IPS-NIHi7 (cell line): ENCODE data around the gene CDO1.
A peak's percentile ranks its signal among the peaks of the same experiment; 100 is the strongest.

ENCODE experiments used
- DNase-seq: peaks from one replicate; pipeline ENCODE4 v3.0.0; 2012; ENCODE audit warnings: mixed read lengths; ENCODE audit errors: extremely low spot score

CDO1 gene

DNA sequence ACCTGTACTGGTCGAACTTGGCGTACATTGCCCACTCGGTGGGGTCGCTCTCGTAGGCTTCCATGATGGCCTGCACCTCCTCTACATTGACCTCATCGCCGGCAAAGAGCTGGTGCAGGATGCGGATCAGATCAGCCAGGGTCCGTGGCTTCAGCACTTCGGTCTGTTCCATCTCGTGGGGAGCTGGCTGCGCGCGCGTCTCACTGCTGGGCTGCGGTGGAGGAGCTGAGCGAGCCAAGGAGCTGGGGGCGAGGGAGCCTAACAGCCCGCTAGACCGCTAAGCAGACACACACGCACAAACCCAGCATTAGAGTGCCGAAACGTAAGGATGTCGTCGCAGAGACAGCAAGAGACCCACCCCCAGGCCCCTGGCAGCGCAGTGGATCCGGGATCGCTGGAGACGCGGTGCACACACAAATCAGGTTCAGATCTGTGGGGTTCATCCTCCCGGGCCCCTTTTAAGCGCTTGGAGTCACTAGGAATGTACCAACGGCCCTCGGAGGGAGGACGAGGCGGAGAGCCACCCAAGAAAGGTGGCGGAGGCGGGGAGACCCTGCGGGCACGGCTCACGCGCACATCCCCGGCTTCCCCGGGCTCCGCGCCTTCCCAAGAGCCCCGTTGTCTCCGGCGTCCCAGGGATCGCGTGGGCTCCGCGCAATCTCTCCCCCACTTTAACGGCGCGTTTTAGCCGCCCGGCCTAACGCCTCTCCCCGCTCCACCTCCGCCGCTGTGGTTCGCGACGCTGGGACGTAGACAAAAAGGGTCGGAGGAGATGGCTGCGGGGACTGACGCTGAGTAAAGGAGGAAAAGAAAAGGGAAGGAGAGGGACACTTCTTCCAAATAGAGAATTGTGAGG is at the start of gene CDO1:
Gene CDO1 (minus strand): TSS at position 434 of the 856 bp plus-strand sequence. CDS start 262 bp downstream, at position 172.
- peak; percentile 54 for DNase-seq

DNA sequence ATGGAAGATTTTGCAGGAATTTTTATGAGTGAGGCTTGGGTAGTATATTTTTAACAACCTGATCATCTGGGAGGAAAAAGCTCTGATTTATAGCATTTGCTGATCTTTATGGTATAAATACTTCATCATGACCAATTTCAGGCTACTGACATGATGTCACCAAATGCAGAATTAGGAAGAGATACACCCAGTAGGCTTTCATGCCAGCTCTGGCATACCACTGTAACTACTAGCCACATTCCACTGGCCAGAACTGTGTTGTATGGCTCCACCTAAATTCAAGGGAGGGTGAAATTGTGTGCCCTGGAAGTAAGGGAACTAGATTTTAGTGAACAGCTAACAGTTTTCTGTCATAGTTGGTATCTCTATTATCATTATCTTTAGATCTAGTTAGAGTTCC is 42.9 kb upstream of the CDO1 start:
- no peak for DNase-seq

DNA sequence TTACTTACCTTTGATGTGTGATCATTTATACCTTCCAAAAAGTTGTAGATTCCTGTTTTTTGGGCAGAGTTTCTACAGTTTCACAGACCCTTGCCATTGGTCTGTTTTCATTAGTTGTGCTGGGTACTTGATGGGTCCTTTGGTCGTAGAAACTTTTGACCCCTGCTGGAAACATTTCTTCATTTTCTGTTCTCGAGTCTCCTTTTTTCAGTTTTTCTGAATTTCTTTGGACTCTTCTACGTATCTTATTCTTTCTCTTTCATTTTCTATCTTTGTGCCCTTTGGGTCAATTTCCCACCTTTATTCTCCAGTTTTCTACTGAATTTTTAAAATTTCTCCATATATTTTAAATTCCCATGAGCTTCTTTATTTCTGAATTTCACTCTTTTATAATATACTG is 41.9 kb upstream of the CDO1 start:
- DNase-seq = no peak

DNA sequence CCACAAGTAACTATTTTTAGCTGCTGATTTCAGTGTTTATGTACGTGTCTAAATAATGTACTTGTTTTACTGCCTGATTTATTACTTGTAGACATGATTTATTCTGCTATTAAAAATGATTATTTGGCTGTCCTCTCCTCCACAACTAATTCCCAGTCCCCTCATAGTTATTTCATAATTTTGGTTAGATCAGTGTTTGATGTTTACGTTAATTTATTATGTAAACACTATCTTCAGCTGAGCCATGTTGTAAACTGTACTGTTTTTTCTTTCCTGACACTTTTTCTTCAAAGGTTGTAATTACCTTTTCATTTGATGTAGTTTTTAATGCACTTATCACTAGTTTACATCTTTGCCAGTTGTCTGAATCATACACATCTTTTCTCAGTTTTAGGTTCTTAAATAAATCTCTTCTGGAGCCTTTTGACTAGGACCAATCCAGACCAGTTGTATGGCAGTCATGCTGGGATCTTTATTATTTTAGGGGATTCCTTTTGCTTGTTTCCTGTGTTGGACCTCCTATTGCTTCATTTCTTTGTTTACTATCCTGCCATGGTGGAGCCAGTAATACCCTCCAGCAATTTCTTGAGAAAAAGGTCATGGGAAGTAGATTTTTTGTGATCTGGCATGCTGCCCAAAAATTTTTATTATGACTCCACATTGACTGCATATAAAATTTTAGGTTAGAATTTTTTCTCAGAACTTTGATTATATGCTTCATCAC is 41.3 kb upstream of the CDO1 start:
- no peak for DNase-seq

DNA sequence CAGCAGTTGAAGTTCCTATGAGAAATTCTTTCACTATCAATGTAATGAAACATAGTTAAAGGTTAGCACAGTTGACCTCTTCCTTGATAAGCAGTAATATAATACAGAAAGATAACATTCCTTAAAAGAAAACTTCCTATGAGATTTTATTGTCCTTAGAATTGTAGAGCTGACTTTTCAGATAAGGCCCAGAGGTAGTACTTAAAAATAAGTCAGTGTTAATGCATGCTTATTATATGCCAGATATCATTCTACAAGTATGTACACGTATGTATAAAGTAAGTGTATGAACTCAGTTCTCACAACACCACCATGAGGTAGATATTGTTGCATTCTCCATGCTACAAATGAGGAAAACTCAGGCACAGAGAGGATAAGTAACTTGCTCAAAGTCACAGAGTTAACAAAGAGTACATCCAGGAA is 40.6 kb upstream of the CDO1 start:
- no peak for DNase-seq

DNA sequence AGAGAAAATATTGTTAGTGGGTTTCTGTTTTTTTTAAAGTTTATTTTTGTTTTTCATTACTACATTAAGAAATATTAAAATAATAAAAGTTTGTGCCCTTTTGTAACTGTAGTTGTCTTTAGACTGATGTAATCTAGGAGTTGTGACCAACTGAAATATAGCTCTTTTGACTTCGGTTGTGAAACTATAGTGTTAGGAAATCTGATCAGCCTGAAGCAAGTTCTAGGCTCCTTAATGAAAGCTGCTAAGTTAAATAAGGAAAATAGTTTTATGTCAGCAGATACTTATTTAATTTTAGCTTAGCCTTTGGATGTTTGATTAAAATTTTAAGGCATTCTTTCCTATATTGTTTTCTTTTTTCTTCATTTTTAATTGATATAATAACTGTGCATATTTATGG is 39.5 kb upstream of the CDO1 start:
- DNase-seq = no peak

DNA sequence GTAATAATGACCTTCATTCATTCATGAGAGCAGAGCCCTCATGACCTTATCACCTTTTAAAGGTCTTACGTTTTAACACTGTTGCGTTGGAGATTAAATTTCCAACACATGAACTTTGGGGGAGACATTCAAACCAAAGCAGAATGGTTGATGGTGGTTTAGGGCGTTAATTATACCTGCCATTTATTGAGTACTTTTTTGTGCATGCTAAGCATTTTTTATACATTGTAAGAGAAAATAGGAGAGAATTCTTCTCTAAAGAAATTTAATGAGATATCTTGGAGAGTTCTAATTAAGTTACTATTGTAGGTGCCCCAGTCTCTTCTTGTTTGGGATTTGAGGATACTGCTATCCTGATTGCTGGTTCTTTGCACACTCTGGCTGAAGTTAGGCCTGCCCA is 37.7 kb upstream of the CDO1 start:
- DNase-seq = no peak

DNA sequence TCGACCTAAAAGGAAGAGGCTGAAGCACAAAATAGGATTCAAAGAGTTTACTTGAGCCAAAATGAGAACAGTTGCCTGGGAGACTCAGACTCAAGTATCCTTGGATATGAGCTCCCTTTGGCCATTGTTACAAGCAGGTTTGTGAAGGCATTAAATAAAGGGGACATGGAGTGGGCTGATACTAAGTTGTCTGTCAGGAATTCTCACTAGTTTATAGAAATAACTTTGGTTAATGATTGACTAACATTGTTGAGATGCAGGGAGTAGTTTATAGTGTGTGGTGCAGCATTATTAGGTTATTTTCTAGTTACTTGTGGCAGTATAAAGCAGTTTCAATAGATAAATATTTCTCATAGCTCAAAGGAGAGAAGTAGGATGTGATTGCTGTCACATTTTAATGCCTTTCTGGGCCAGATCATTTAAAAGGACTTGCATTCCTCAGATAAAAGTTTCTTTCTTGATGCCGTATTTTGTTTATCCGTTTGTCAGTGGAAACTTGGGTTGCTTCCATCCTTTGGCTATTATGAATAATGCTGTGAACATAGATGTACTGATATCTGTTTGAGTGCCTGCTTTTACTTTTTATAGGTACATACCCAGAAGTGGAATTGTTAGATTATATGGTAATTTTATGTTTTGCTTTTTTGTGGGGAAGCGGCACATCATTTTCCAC is 34.4 kb upstream of the CDO1 start:
- DNase-seq = no peak

DNA sequence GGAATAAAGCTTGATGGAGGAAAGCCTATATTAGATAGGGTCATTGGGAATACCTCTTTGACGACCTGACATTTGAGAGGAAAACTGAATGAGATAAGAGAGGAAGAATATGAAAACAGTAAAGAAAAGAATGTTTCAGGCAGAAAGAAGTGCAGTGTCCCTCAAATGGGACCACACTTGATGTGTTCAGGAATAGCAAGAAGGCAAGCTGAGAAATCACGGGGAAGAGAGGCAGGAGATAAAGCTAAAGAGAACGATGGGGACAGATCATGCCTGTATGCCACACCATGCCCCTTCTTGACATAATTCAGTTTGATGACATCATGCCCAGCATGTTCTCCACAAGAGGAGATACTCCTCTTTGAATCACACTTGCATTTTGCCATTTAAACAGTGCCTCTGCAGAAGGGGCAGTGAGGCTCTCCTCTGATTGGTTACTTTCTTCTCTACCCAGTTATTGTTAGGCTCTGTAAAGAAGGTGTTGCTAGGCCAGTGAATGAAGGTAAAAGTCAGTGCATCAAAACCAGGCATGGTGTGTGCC is 32.9 kb upstream of the CDO1 start:
- no peak for DNase-seq

DNA sequence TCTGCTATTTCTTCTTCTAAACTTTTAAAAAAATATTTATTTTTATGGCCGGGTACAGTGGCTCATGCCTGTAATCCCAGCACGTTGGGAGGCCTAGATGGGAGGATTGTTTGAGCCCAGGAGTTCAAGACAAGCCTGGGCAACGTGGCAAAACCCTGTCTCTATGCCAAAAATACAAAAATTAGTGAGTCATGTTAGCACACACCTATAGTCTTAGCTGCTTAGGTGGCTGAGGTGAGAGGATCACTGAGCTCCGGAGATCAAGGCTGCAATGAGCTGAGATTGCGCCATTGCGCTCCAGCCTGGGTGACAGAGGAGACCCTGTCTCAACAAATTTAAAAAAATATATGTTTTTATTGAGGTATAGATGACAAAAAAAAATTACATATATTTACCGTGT is 30.8 kb upstream of the CDO1 start:
- no peak for DNase-seq

DNA sequence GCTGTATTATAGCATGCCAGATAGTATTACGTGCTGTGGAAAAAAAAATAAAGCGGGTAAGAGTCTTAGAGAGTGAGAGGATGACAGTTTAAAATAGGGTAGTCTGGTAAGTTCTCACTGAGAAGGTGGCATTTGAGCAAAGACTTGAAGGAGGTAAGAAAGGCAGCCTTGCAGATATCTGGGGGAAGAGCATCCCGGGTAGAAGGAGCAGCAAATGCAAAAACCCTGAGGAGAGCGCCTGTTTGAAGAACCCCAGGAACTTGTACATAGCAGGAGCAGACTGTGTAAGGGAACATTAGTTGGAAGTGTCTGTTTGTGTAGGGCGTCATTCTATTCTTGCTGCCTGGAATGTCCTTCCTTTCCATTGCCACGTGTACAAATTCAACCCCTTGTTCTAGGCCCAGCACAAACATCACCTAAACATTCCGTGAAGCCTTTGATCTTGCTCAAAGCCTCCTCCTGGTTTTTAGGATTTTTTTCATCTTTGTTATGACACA is 27.9 kb upstream of the CDO1 start:
- DNase-seq = no peak

DNA sequence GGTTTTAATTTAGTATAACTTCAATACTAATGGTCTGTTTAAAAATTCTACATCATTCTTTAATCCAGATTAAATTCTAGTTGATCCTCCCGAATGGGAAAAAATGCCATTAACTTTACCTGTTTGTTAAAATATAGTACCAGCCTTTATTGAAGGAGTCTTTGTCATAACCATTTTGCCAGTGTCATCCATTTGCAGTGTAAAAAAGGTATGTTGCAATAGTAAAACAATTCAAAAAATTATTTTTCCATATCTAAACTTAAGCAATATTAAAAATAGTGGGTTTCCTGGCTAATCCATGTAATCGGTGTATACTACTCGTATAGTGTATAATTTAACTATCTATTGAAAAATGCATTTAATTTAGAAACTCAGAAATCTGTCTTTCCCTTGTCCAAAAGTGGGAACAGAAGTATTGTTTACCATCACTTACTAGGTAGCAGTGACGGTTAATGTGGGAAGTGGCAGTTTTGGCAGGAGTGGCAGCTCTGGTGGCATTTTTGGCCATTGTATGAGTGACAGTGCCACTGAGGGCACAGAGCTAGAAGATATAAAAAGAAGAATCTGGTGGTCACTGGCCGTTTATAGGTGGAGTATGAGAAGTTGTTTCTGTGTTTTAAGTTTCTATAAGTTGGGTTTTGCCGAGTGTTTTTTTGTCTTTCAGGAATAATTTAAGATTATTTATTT is 27.1 kb upstream of the CDO1 start:
- DNase-seq = no peak

DNA sequence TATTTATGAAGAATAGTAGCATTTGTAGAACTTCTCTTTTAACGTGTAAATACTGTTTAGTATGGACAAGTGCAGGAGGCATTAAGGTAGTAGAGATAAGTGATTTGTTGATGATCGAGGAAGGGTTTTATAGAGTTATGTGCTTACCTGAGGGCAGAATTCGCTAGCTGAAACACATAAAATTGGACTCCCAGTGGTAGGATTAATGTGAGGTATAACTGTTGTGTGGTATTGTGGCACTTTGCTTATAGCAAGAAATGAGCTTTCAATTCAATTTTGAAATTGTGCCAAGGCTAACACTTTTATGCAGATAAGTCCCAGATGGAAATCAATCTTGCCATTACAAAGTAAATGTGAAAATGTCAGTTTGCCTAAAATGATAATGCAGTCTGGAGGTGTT is 26.5 kb upstream of the CDO1 start:
- DNase-seq = no peak

DNA sequence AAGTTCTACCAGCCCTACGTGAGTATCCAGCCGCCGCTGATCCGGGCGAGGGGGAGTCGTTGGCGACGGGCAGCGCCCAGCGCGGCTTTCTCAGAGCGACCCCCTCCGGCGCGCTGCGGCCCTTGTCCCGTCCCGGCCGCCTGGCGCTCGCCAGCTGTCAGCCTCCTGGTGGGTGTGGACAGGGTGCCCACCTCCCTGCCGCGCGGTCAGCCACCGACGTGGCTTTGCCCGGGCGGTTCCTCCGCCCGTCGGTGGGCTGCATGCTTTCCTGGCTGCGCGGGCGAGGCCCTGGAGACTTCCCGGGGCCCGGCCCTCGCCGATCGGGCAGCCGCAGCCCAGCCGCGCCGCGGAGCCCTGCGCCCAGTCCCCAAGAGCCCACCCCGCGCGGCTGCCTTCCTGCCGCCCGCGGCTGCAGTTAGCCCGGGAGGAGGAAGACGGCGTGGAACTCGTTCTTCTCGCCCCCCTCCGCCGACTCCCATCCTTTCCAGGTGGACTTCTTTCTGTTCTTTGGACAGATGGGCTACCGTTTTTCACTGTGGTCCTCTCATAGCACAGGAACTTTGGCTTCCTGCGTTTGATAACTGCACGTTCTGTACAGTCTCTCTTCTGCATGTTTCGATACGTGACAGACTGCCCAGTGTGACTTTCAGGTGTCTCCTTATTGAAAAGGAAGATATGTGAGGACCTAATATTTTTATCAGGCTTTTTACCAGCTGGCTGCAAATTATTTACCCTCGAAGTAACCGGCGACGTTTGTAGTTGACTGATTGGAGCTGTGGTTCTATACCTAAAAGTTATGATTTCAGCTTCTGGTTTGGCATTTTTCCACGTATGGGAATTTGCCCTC is 25.9 kb upstream of the CDO1 start:
- DNase-seq = peak; percentile 58

DNA sequence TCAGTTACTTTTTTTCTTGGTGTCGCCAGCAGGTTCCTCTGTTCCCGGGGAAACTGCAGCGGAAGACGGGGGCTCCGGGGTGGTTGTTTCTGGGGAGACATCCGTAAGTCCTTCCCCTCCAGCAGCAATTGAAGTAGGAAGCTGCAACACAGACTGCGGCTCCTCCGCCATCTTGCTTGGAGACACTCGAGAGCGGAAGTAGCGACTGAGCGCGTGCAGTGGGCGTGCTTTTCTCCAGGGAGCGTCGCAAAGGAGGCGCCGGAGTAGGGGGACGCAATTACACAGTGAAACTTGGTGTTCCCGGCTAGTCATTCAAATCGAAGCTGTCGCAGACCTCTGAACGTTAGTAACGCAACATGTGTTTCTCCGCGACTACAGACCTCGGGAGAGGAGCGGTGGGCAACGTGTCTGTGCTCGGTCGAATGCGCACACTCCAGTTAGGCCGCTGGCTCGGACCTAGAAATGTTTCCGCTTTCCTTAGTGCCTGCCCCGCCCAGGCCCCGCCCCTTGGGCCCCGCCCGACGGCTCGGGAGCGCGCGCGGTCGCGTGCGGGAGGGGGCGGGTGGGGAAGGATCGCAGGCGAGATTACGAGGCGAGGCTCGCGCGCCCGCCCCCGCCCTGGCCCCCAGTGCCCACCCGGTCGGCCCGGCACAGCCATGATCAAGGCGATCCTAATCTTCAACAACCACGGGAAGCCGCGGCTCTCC is 25.1 kb upstream of the CDO1 start, which contains the start of the genes AP3S1 and ATG12:
Gene AP3S1 (plus strand): TSS at position 554 of the 707 bp plus-strand sequence. CDS start 103 bp downstream, at position 657.
Gene ATG12 (minus strand): TSS at position 184 of the 707 bp plus-strand sequence. CDS start 13 bp downstream, at position 171.
- peak; percentile 89 for DNase-seq

DNA sequence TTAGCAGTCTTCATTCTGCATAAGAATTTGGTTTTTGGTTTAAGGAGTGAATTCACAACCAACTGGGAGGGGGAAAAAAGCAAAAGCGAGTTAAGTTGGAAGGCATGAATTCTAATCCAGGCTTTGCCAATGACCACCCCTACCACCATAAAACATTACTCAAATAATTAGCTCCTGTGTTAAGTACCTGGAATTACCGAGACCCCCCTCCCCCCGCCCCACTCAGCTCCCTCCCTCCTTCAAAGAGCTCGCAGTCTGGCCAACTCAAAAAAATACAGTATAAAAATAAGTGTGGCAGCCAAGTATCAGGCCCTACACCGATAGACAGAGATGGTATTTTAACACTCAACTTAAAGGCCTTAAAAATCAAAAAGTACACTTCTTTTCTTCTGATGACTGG is 24.4 kb upstream of the CDO1 start:
- no peak for DNase-seq

DNA sequence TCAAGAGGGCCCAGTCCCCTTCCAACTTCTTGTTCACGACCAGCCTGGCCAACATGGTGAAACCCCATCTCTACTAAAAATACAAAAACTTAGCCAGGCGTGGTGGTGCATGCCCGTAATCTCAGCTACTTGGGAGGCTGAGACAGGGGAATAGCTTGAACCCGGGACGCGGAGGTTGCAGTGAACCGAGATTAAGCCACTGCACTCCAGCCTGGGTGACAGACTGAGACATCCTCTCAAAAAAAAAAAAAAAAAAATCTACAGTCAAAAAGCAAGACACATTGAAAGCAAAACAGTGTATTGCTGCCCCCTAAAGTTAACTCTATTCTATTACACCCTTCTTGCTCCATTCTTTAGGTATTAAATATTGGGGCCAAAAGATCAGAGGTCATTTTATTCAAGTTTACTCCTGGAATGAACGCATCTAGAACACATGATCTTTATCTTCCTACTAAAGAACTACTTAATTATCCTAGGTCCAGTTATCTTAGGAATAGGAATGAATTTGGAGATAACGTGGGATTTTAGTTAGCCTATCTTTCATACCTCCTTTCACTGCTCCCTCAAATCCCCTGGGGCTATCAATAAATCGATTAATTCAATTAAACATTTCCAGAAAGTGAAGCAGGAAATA is 22.5 kb upstream of the CDO1 start:
- DNase-seq = peak; percentile 46

DNA sequence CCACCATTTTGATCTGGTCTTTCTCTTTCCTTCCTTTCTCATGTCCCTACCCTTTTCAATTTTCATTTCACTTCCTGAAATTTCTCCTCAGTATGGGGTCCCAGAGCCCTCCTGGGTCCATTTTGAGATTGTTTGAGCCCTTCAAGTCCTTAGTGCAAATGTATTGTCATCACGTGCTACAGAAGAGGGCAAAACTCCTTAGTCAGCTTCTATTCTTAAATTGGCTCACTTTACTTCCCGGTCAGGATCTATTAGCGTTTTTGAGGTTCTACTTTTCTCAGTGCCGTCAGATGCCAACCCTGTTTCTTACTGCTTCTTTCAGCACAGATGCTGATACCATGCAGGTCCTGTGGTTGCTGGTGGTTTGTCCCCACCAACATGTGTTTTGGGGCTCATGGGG is 19.0 kb upstream of the CDO1 start:
- DNase-seq = no peak

DNA sequence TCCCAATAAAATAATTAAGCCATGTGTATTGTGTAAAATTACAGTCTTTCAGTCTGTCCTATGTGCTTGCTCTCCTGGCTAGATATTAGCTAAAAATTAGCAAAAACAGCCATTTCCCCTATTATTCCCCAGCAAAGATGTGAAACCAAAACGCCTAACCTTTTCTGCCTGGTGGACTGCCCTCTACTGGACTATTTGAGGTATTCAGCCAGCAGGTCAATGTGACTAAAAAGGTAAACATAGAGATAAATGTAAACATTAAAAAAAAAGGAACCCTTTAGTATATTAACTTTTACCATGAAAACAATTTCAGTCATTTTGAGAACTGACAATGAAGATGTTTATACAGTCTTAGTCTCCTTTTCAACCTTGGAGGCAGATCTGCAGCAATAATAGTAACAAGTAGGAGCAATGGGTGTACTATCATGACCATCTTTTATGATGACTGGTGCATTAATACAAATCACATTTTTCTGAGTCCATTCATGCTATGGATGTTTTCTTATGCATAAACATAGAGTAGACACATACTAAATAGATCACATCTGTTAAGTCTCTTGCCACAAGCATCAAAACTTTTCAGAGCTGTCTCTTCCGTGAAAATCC is 14.8 kb upstream of the CDO1 start:
- peak; percentile 57 for DNase-seq
